OCI-M2 (cell line): ENCODE measurements around the gene LRRC72.

Source experiments
- DNase-seq: peaks from one replicate; lab custom pipeline; 2025; ENCODE audit not compliant: unreplicated experiment; lab: John Stamatoyannopoulos, UW

Gene LRRC72

GRCh38 chr7:16616542-16616941 is 89.9 kb downstream of the LRRC72 start:
- DNase-seq, result no peak

- DNase-seq, result no peak
Measured at GRCh38 chr7:16619979-16620408, 93.4 kb downstream of the LRRC72 start.

- no peak for DNase-seq
Measured at GRCh38 chr7:16626388-16626787, 99.8 kb downstream of the LRRC72 start.

- no peak for DNase-seq
Measured at GRCh38 chr7:16627236-16627635, 100.6 kb downstream of the LRRC72 start.

GRCh38 chr7:16630654-16631053 is 104.0 kb downstream of the LRRC72 start:
- DNase-seq, result no peak
